Measurements from ENCODE around the gene TNFAIP6.

DNA sequence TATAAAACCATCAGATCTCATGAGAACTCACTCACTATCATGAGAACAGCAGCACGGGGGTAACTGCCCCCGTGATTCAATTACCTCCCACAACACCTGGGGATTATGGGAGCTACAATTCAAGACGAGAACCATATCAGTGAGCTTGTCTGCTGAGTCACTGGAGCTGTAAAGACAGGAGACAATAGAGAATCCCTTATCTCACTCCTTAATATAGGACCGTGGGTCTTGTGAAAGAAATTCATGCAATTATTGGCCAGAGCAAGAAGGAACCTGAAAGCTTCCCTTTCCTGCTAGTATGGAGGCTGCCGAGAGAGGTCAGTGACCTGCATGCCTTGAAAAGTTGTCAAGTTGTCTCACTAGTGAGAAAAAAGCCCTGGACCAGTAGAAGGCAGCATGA lies 9.5 kb upstream of the TNFAIP6 start:
- TF ChIP-seq CTCF (conservative IDR thresholded peaks at IDR 0.05; ENCODE audit: low read length), result no peak
- TF ChIP-seq EZH2phosphoT487 (IDR thresholded peaks at IDR 0.05; ENCODE audit: borderline replicate concordance), result no peak

Measured in Loucy (cell line).